Measurements from ENCODE around the gene MFRP. TPM values are rescaled to one million over a fixed set of nuclear protein-coding genes. Genes with fewer than 3 reads are reported as not detected.

The MFRP gene
- total RNA-seq, 3 donors from 2014 or later: not detected

GRCh38 chr11:119315131-119316015 is 31.1 kb downstream of the MFRP start:
- Mint-ChIP-seq H3K36me3 (ENCODE audit: insufficient read depth) (no peaks in the 10 kb centered on the region), H3K9me3 (no peaks in the 10 kb centered on the region), H3K4me3 (peak overlapping the region; percentile 71), H3K27me3 (ENCODE audit: low read depth) (peaks cover 16% of the 10 kb centered on the region), H3K4me1 (ENCODE audit: low read depth) (peaks cover 20% of the 10 kb centered on the region)
- ATAC-seq (peak; percentile 65 to 70), DNase-seq (peak; percentile 51)

GRCh38 chr11:119314726-119315125 is 31.8 kb downstream of the MFRP start:
- ATAC-seq (no peak), DNase-seq (no peak)
- peaks cover 16% of the 10 kb centered on the region for H3K27me3 Mint-ChIP-seq (ENCODE audit: low read depth)
- H3K4me3 Mint-ChIP-seq: peak overlapping the region; percentile 71
- H3K9me3 Mint-ChIP-seq: no peaks in the 10 kb centered on the region
- peaks cover 19% of the 10 kb centered on the region for H3K4me1 Mint-ChIP-seq (ENCODE audit: low read depth)
- peaks cover 1% of the 10 kb centered on the region for H3K36me3 Mint-ChIP-seq (ENCODE audit: insufficient read depth)

- Mint-ChIP-seq H3K4me1 (ENCODE audit: low read depth) (peaks cover 24% of the 10 kb centered on the region), H3K4me3 (no peak overlapping the region), H3K9me3 (no peaks in the 10 kb centered on the region), H3K27me3 (ENCODE audit: low read depth) (peaks cover 4% of the 10 kb centered on the region), H3K36me3 (ENCODE audit: insufficient read depth) (peaks cover 7% of the 10 kb centered on the region)
- DNase-seq: no peak
- ATAC-seq: no peak
These were observed 35.8 kb downstream of the MFRP start for GRCh38 chr11:119310682-119311052.

- H3K4me3 Mint-ChIP-seq: no peak overlapping the region
- no peaks in the 10 kb centered on the region for H3K27me3 Mint-ChIP-seq (ENCODE audit: low read depth)
- ATAC-seq (no peak), DNase-seq (no peak)
- H3K36me3 Mint-ChIP-seq (ENCODE audit: insufficient read depth): peaks cover 10% of the 10 kb centered on the region
- H3K9me3 Mint-ChIP-seq: no peaks in the 10 kb centered on the region
- peaks cover 26% of the 10 kb centered on the region for H3K4me1 Mint-ChIP-seq (ENCODE audit: low read depth)
These were observed 36.4 kb downstream of the MFRP start for GRCh38 chr11:119309953-119310681.

GRCh38 chr11:119309411-119309810 is 37.1 kb downstream of the MFRP start:
- peaks cover 11% of the 10 kb centered on the region for H3K36me3 Mint-ChIP-seq (ENCODE audit: insufficient read depth)
- DNase-seq: no peak
- H3K4me1 Mint-ChIP-seq (ENCODE audit: low read depth): peaks cover 26% of the 10 kb centered on the region
- ATAC-seq: no peak
- H3K9me3 Mint-ChIP-seq: no peaks in the 10 kb centered on the region
- H3K27me3 Mint-ChIP-seq (ENCODE audit: low read depth): no peaks in the 10 kb centered on the region
- H3K4me3 Mint-ChIP-seq: no peak overlapping the region

GRCh38 chr11:119307974-119308373 is 38.5 kb downstream of the MFRP start:
- Mint-ChIP-seq H3K4me1 (ENCODE audit: low read depth) (peaks cover 26% of the 10 kb centered on the region), H3K36me3 (ENCODE audit: insufficient read depth) (peaks cover 19% of the 10 kb centered on the region), H3K27me3 (ENCODE audit: low read depth) (no peaks in the 10 kb centered on the region), H3K4me3 (no peak overlapping the region), H3K9me3 (no peaks in the 10 kb centered on the region)
- DNase-seq (no peak), ATAC-seq (no peak)

- H3K4me3 Mint-ChIP-seq: no peak overlapping the region
- peaks cover 26% of the 10 kb centered on the region for H3K4me1 Mint-ChIP-seq (ENCODE audit: low read depth)
- no peak for ATAC-seq
- H3K36me3 Mint-ChIP-seq (ENCODE audit: insufficient read depth): peaks cover 25% of the 10 kb centered on the region
- no peak for DNase-seq
- no peaks in the 10 kb centered on the region for H3K27me3 Mint-ChIP-seq (ENCODE audit: low read depth)
- H3K9me3 Mint-ChIP-seq: no peaks in the 10 kb centered on the region
These were observed 39.3 kb downstream of the MFRP start for GRCh38 chr11:119307219-119307618.

GRCh38 chr11:119306373-119306890 is 40.1 kb downstream of the MFRP start:
- DNase-seq: no peak
- H3K36me3 Mint-ChIP-seq (ENCODE audit: insufficient read depth): peaks cover 30% of the 10 kb centered on the region
- ATAC-seq: peak; percentile 83 to 85
- no peaks in the 10 kb centered on the region for H3K27me3 Mint-ChIP-seq (ENCODE audit: low read depth)
- H3K4me1 Mint-ChIP-seq (ENCODE audit: low read depth): peaks cover 26% of the 10 kb centered on the region
- peak overlapping the region; percentile 37 for H3K4me3 Mint-ChIP-seq
- H3K9me3 Mint-ChIP-seq: no peaks in the 10 kb centered on the region

- Mint-ChIP-seq H3K9me3 (no peaks in the 10 kb centered on the region), H3K4me1 (ENCODE audit: low read depth) (peaks cover 26% of the 10 kb centered on the region), H3K4me3 (peak overlapping the region; percentile 37), H3K27me3 (ENCODE audit: low read depth) (no peaks in the 10 kb centered on the region), H3K36me3 (ENCODE audit: insufficient read depth) (peaks cover 37% of the 10 kb centered on the region)
- ATAC-seq (peak; percentile 7 to 27), DNase-seq (no peak)
These were observed 40.7 kb downstream of the MFRP start for GRCh38 chr11:119305556-119306372.

- ATAC-seq: no peak
- Mint-ChIP-seq H3K4me3 (no peak overlapping the region), H3K4me1 (ENCODE audit: low read depth) (peaks cover 25% of the 10 kb centered on the region), H3K27me3 (ENCODE audit: low read depth) (no peaks in the 10 kb centered on the region), H3K36me3 (ENCODE audit: insufficient read depth) (peaks cover 52% of the 10 kb centered on the region), H3K9me3 (no peaks in the 10 kb centered on the region)
- DNase-seq: no peak
These were observed 43.2 kb downstream of the MFRP start for GRCh38 chr11:119303227-119303718.

GRCh38 chr11:119300198-119300964 is 46.1 kb downstream of the MFRP start:
- H3K36me3 Mint-ChIP-seq (ENCODE audit: insufficient read depth): peaks cover 54% of the 10 kb centered on the region

GRCh38 chr11:119299416-119299815 is 47.1 kb downstream of the MFRP start:
- DNase-seq: no peak
- H3K36me3 Mint-ChIP-seq (ENCODE audit: insufficient read depth): peaks cover 51% of the 10 kb centered on the region
- no peaks in the 10 kb centered on the region for H3K4me1 Mint-ChIP-seq (ENCODE audit: low read depth)
- no peak for ATAC-seq
- no peak overlapping the region for H3K4me3 Mint-ChIP-seq
- no peaks in the 10 kb centered on the region for H3K27me3 Mint-ChIP-seq (ENCODE audit: low read depth)
- no peaks in the 10 kb centered on the region for H3K9me3 Mint-ChIP-seq

More at GRCh38 chr11:119300198-119300964, 46.1 kb downstream of the MFRP start:
- DNase-seq: no peak
- Mint-ChIP-seq H3K4me3 (no peak overlapping the region), H3K4me1 (ENCODE audit: low read depth) (peaks cover 5% of the 10 kb centered on the region), H3K27me3 (ENCODE audit: low read depth) (no peaks in the 10 kb centered on the region), H3K9me3 (no peaks in the 10 kb centered on the region)
- no peak for ATAC-seq

- no peak overlapping the region for H3K4me3 Mint-ChIP-seq
- no peaks in the 10 kb centered on the region for H3K4me1 Mint-ChIP-seq (ENCODE audit: low read depth)
- H3K36me3 Mint-ChIP-seq (ENCODE audit: insufficient read depth): peaks cover 50% of the 10 kb centered on the region
- no peaks in the 10 kb centered on the region for H3K9me3 Mint-ChIP-seq
- ATAC-seq: no peak
- DNase-seq: no peak
- H3K27me3 Mint-ChIP-seq (ENCODE audit: low read depth): no peaks in the 10 kb centered on the region
These were observed 47.8 kb downstream of the MFRP start for GRCh38 chr11:119298726-119299125.

Measured in activated T-cell treated with anti-CD3 and anti-CD28 coated beads, Interleukin-2, amount 50 U/mL, for 4 hours (primary cell).